Transverse colon (tissue), 4 donors: ENCODE results near the gene GALNT10. TPM values are rescaled to one million over a fixed set of nuclear protein-coding genes. Genes with fewer than 3 reads are reported as not detected.

Source experiments
- DNase-seq: peaks from one replicate; pipeline ENCODE4 v3.0.0-alpha.2; 2019
- H3K27ac ChIP-seq, 4 donors: fragments of 200-600 bp; sonication (generic); 2 replicates each; pipeline ENCODE4 v1.5.1; 2016 to 2018; ENCODE audit warnings: inconsistent platforms in 4 of 4
- H3K27me3 ChIP-seq: fragments of 200-600 bp; sonication (generic); 2 replicates; pipeline ENCODE4 v1.5.1; 2017; ENCODE audit warnings: inconsistent platforms
- H3K36me3 ChIP-seq, 4 donors: fragments of 200-600 bp; sonication (generic); 2 replicates each; pipeline ENCODE4 v1.5.1; 2017 to 2019; ENCODE audit warnings: inconsistent platforms in 4 of 4
- H3K4me1 ChIP-seq, 4 donors: fragments of 200-600 bp; sonication (generic); 2 replicates each; pipeline ENCODE4 v1.5.1; 2017 to 2020; ENCODE audit warnings: inconsistent platforms in 4 of 4
- H3K4me3 ChIP-seq, 4 donors: fragments of 200-600 bp; sonication (generic); 1 replicate in 1 of 4; 2 replicates in 3 of 4; pipeline versions ENCODE4 v1.5.1 to v1.6.1; 2017 to 2019; ENCODE audit warnings: inconsistent platforms in 4 of 4
- H3K9me3 ChIP-seq, 2 donors: fragments of 200-600 bp; sonication (generic); 2 replicates each; pipeline ENCODE4 v1.5.1; 2017 to 2019; ENCODE audit warnings: inconsistent platforms in 2 of 2
- CTCF ChIP-seq, 5 experiments: fragments of 200-600 bp in 3 of 5; fragments of 450-650 bp in 2 of 5; sonication (generic) in 3 of 5; IDR thresholded peaks; 1 replicate in 2 of 5; 2 replicates in 3 of 5; pipeline ENCODE4 v1.5.1; 2016 to 2017; ENCODE audit warnings: antibody characterized with exemption in 5 of 5, inconsistent platforms in 3 of 5, mild to moderate bottlenecking in 2 of 5, moderate library complexity in 1 of 5
- EP300 ChIP-seq: sonication (generic); formaldehyde crosslinking; IDR thresholded peaks from one replicate; pipeline ENCODE4 v1.6.1; 2017; ENCODE audit warnings: antibody characterized with exemption, low read depth
- POLR2A ChIP-seq: fragments of 450-650 bp; IDR thresholded peaks from one replicate; pipeline ENCODE4 v1.6.1; 2016; ENCODE audit warnings: antibody characterized with exemption, mild to moderate bottlenecking, moderate library complexity
- POLR2AphosphoS5 ChIP-seq, 3 donors: sonication (generic); formaldehyde crosslinking; IDR thresholded peaks; one replicate each; pipeline ENCODE4 v1.6.1; 2016; ENCODE audit warnings: antibody characterized with exemption in 3 of 3
- WGBS, 2 donors: methylation state at CpG; one replicate each; pipeline ENCODE4 v1.1.5; 2018; ENCODE audit warnings: low coverage in 1 of 2; 5-methylcytosine and 5-hydroxymethylcytosine counted together
- in situ Hi-C, 4 donors: fragments of 200-750 bp; cut with MboI; loops; one replicate each; pipeline versions ENCODE4 v1.15.0 to v1.15.1; 2017; ENCODE audit warnings: low sequenced_read_pairs in 3 of 4, low pct_ligation_motif_present in 1 of 4, low pct_unique_long_range_greater_than_20kb in 1 of 4
- intact Hi-C: fragments of 100-400 bp; cut with DNase I; formaldehyde crosslinking; loops from one replicate; pipeline ENCODE4 v1.15.1; 2023; ENCODE audit warnings: low total_unique reads
- total RNA-seq, 4 donors: library from RNA; depleted of rRNA; stranded (reverse); fragments of >200 nt; gene quantifications; one replicate each; pipeline ENCODE4 v1.1.0, GENCODE V29; 2016

Gene GALNT10
- total RNA-seq, 4 donors from 2014 or later = 18.7 to 142 (median 39.3) TPM

- no peak for DNase-seq
- intact Hi-C loops = no loop called here
- Histone ChIP-seq H3K4me1 (peaks cover 0 to 9% (median 7%) of the 10 kb centered on the region in 4 donors), H3K27ac (no peak overlapping the region), H3K27me3 (no peaks in the 10 kb centered on the region), H3K36me3 (peaks cover 0 to 25% (median 4%) of the 10 kb centered on the region in 4 donors), H3K4me3 (no peak overlapping the region), H3K9me3 (no peaks in the 10 kb centered on the region)
- TF ChIP-seq CTCF (IDR thresholded peaks at IDR 0.05) (no peak), EP300 (no peak), POLR2AphosphoS5 (IDR thresholded peaks at IDR 0.05) (no peak), POLR2A (no peak)
- WGBS, 2 donors = 80 to 89% methylated on average over 1 to 5 of the region's 5 CpGs
- in situ Hi-C loops = no loop called here
Observed at GRCh38 chr5:154440540-154440939, 250.0 kb downstream of the GALNT10 start.

GRCh38 chr5:154442801-154443200 lies 252.3 kb downstream of the GALNT10 start:
- TF ChIP-seq EP300 (no peak), POLR2AphosphoS5 (IDR thresholded peaks at IDR 0.05) (no peak), CTCF (IDR thresholded peaks at IDR 0.05) (no peak), POLR2A (no peak)
- in situ Hi-C loops = no loop called here
- WGBS, 2 donors = 71 to 97% methylated on average over 1 of the region's 1 CpG
- Histone ChIP-seq H3K4me1 (peaks cover 6 to 19% (median 17%) of the 10 kb centered on the region in 4 donors), H3K27me3 (no peaks in the 10 kb centered on the region), H3K9me3 (no peaks in the 10 kb centered on the region), H3K27ac (no peak overlapping the region), H3K4me3 (no peak overlapping the region), H3K36me3 (peaks cover 0 to 25% (median 3%) of the 10 kb centered on the region in 4 donors)
- intact Hi-C loops = no loop called here
- DNase-seq = no peak

GRCh38 chr5:154444556-154445421 lies 254.3 kb downstream of the GALNT10 start:
- no peak for TF ChIP-seq CTCF (IDR thresholded peaks at IDR 0.05)
- no peak for TF ChIP-seq EP300
- TF ChIP-seq POLR2A = no peak
- no peak for TF ChIP-seq POLR2AphosphoS5 (IDR thresholded peaks at IDR 0.05)
- intact Hi-C loops (no loop called here), in situ Hi-C loops (no loop called here)
- peaks cover 0 to 10% (median 0%) of the 10 kb centered on the region in 4 donors for H3K36me3 ChIP-seq
- peak overlapping the region; percentile 88 to 97 (median 92) for H3K4me3 ChIP-seq
- H3K9me3 ChIP-seq = no peaks in the 10 kb centered on the region
- no peaks in the 10 kb centered on the region for H3K27me3 ChIP-seq
- DNase-seq = peak; percentile 22
- H3K27ac ChIP-seq = peak overlapping the region; percentile 87 to 96 (median 94)
- 3 to 4% methylated on average over 12 to 30 of the region's 30 CpGs for WGBS, 2 donors
- H3K4me1 ChIP-seq = peaks cover 14 to 37% (median 32%) of the 10 kb centered on the region in 4 donors

- 0 to 2% methylated on average over 9 to 70 of the region's 70 CpGs for WGBS, 2 donors
- H3K4me3 ChIP-seq = peak within 1 kb of the TSS; percentile 89 to 97 (median 96)
- in situ Hi-C loops = no loop called here
- H3K36me3 ChIP-seq = peaks cover 0 to 10% (median 0%) of the 10 kb centered on the region in 4 donors
- intact Hi-C loops = no loop called here
- H3K27ac ChIP-seq = peak within 1 kb of the TSS; percentile 87 to 96 (median 94)
- peaks cover 14 to 37% (median 32%) of the 10 kb centered on the region in 4 donors for H3K4me1 ChIP-seq
- TF ChIP-seq CTCF (IDR thresholded peaks at IDR 0.05) (no peak), POLR2A (peak; percentile 91), EP300 (no peak), POLR2AphosphoS5 (IDR thresholded peaks at IDR 0.05) (peak; percentile 91 to 94 (median 93))
- no peaks in the 10 kb centered on the region for H3K9me3 ChIP-seq
- no peaks in the 10 kb centered on the region for H3K27me3 ChIP-seq
- peak; percentile 97 for DNase-seq
Observed at GRCh38 chr5:154445422-154446194, 255.1 kb downstream of the GALNT10 start, which contains the start of gene SAP30L. Gene SAP30L (plus strand): TSS chr5:154445997. CDS start chr5:154446605, 608 bp downstream.
